ENCODE data around the gene ANXA5.

- TF ChIP-seq, protein P1, sequence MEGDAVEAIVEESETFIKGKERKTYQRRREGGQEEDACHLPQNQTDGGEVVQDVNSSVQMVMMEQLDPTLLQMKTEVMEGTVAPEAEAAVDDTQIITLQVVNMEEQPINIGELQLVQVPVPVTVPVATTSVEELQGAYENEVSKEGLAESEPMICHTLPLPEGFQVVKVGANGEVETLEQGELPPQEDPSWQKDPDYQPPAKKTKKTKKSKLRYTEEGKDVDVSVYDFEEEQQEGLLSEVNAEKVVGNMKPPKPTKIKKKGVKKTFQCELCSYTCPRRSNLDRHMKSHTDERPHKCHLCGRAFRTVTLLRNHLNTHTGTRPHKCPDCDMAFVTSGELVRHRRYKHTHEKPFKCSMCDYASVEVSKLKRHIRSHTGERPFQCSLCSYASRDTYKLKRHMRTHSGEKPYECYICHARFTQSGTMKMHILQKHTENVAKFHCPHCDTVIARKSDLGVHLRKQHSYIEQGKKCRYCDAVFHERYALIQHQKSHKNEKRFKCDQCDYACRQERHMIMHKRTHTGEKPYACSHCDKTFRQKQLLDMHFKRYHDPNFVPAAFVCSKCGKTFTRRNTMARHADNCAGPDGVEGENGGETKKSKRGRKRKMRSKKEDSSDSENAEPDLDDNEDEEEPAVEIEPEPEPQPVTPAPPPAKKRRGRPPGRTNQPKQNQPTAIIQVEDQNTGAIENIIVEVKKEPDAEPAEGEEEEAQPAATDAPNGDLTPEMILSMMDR (IDR thresholded peaks at IDR 0.05), result no peak
- TF ChIP-seq POLR2AphosphoS5 (IDR thresholded peaks at IDR 0.05) (no peak), POLR2A (IDR thresholded peaks at IDR 0.05) (no peak), EP300 (IDR thresholded peaks at IDR 0.05) (no peak)
Observed at GRCh38 chr4:121690001-121690400, 6.8 kb downstream of the ANXA5 start.

Data from suprapubic skin (tissue), 4 donors.